H9 (cell line): Measurements from ENCODE around the gene PRR7. TPM values are rescaled to one million over a fixed set of nuclear protein-coding genes. Genes with fewer than 3 reads are reported as not detected.

Source experiments
- DNase-seq: peaks from one replicate; pipeline ENCODE4 v3.0.0-alpha.2; 2017
- H2AFZ ChIP-seq: one replicate; pipeline ENCODE4 v1.6.1; 2013; ENCODE audit warnings: mild to moderate bottlenecking, low read length, control low read depth, moderate library complexity
- H2AK5ac ChIP-seq: 2 replicates; pipeline ENCODE4 v1.6.1; 2013; ENCODE audit warnings: low read length, control low read depth, mixed read lengths; ENCODE audit not compliant: insufficient read length
- H2BK120ac ChIP-seq: one replicate; pipeline ENCODE4 v1.6.1; 2013; ENCODE audit warnings: low read depth, mild to moderate bottlenecking, low read length, control low read depth, inconsistent platforms; ENCODE audit not compliant: poor library complexity, severe bottlenecking
- H2BK12ac ChIP-seq: 2 replicates; pipeline ENCODE4 v1.6.1; 2013; ENCODE audit warnings: low read length, control low read depth, mixed read lengths, low read depth; ENCODE audit not compliant: insufficient read length
- H2BK15ac ChIP-seq: 2 replicates; pipeline ENCODE4 v1.6.1; 2013; ENCODE audit warnings: low read depth, low read length, control low read depth
- H2BK20ac ChIP-seq: one replicate; pipeline ENCODE4 v1.6.1; 2013; ENCODE audit warnings: low read depth, mild to moderate bottlenecking, low read length, control low read depth, inconsistent platforms; ENCODE audit not compliant: poor library complexity, severe bottlenecking
- H2BK5ac ChIP-seq: 2 replicates; pipeline ENCODE4 v1.6.1; 2013; ENCODE audit warnings: low read length, control low read depth, mixed read lengths; ENCODE audit not compliant: insufficient read length
- H3K14ac ChIP-seq: 2 replicates; pipeline ENCODE4 v1.6.1; 2013; ENCODE audit warnings: low read length, control low read depth; ENCODE audit not compliant: insufficient read depth
- H3K18ac ChIP-seq: 2 replicates; pipeline ENCODE4 v1.6.1; 2013; ENCODE audit warnings: low read depth, mild to moderate bottlenecking, mixed read lengths, low read length, control low read depth; ENCODE audit not compliant: insufficient read length
- H3K23ac ChIP-seq: 2 replicates; pipeline ENCODE4 v1.6.1; 2013; ENCODE audit warnings: low read length, control low read depth, mixed read lengths, low read depth; ENCODE audit not compliant: insufficient read length
- H3K23me2 ChIP-seq: 2 replicates; pipeline ENCODE4 v1.6.1; 2013; ENCODE audit warnings: low read depth, mild to moderate bottlenecking, mixed read lengths, low read length, control low read depth; ENCODE audit not compliant: insufficient read length, poor library complexity, severe bottlenecking
- H3K27ac ChIP-seq: 2 replicates; pipeline ENCODE4 v1.5.1; 2013; ENCODE audit warnings: low read length, control low read depth, mixed read lengths, low read depth; ENCODE audit not compliant: insufficient read length
- H3K27me3 ChIP-seq: 2 replicates; pipeline ENCODE4 v1.6.1; 2013; ENCODE audit warnings: low read length, control low read depth, inconsistent platforms; ENCODE audit not compliant: insufficient read depth
- H3K4ac ChIP-seq: 2 replicates; pipeline ENCODE4 v1.6.1; 2013; ENCODE audit warnings: low read depth, mild to moderate bottlenecking, control low read depth, inconsistent platforms, low read length, moderate library complexity
- H3K4me1 ChIP-seq: 2 replicates; pipeline ENCODE4 v1.6.1; 2013; ENCODE audit warnings: low read length, control low read depth, inconsistent platforms; ENCODE audit not compliant: insufficient read depth
- H3K4me2 ChIP-seq: 2 replicates; pipeline ENCODE4 v1.6.1; 2013; ENCODE audit warnings: low read length, control low read depth, mixed read lengths; ENCODE audit not compliant: insufficient read length, insufficient read depth
- H3K56ac ChIP-seq: 2 replicates; pipeline ENCODE4 v1.6.1; 2013; ENCODE audit warnings: low read depth, mild to moderate bottlenecking, mixed read lengths, low read length, control low read depth; ENCODE audit not compliant: insufficient read length
- H3K79me1 ChIP-seq: 2 replicates; pipeline ENCODE4 v1.6.1; 2013; ENCODE audit warnings: low read depth, mild to moderate bottlenecking, moderate library complexity, low read length, control low read depth, inconsistent platforms; ENCODE audit not compliant: insufficient read depth, poor library complexity, severe bottlenecking
- H3K79me2 ChIP-seq: 2 replicates; pipeline ENCODE4 v1.6.1; 2013; ENCODE audit warnings: low read length, control low read depth, inconsistent platforms; ENCODE audit not compliant: insufficient read depth
- H3K9ac ChIP-seq: 2 replicates; pipeline ENCODE4 v1.6.1; 2013; ENCODE audit warnings: low read length, control low read depth, mixed read lengths; ENCODE audit not compliant: insufficient read length; ENCODE audit errors: extremely low read depth
- H3K9me3 ChIP-seq: one replicate; pipeline ENCODE4 v1.6.1; 2013; ENCODE audit warnings: low read depth, low read length, inconsistent platforms; ENCODE audit not compliant: control insufficient read depth
- H3T11ph ChIP-seq: one replicate; pipeline ENCODE4 v1.6.1; 2013; ENCODE audit warnings: mild to moderate bottlenecking, low read length, control low read depth, inconsistent platforms
- H4K20me1 ChIP-seq: one replicate; pipeline ENCODE4 v1.6.1; 2013; ENCODE audit not compliant: control insufficient read depth, insufficient read length, insufficient read depth
- H4K5ac ChIP-seq: 2 replicates; pipeline ENCODE4 v1.6.1; 2013; ENCODE audit warnings: low read depth, mild to moderate bottlenecking, mixed read lengths, low read length, control low read depth; ENCODE audit not compliant: insufficient read length
- H4K8ac ChIP-seq: replicated peaks from 2 replicates; pipeline ENCODE4 v1.6.1; 2013; ENCODE audit warnings: low read length, control low read depth, mixed read lengths, low read depth; ENCODE audit not compliant: insufficient read length
- H4K91ac ChIP-seq: 2 replicates; pipeline ENCODE4 v1.6.1; 2013; ENCODE audit warnings: low read depth, mild to moderate bottlenecking, moderate library complexity, mixed read lengths, low read length, control low read depth; ENCODE audit not compliant: insufficient read length
- H3K27ac Mint-ChIP-seq, 3 experiments: 2 replicates in 2 of 3; 3 replicates in 1 of 3; pipeline ENCODE4 v1.8.0; 2020 to 2021; ENCODE audit warnings: mixed read lengths in 3 of 3, mild to moderate bottlenecking in 1 of 3, moderate library complexity in 1 of 3
- H3K27me3 Mint-ChIP-seq: 2 replicates; pipeline ENCODE4 v1.8.0; 2021; ENCODE audit warnings: low read depth, mild to moderate bottlenecking, moderate library complexity, mixed read lengths
- H3K36me3 Mint-ChIP-seq, 3 experiments: 2 replicates in 2 of 3; 3 replicates in 1 of 3; pipeline ENCODE4 v1.8.0; 2020 to 2021; ENCODE audit warnings: low read depth in 3 of 3, mixed read lengths in 3 of 3; ENCODE audit not compliant: insufficient read depth in 1 of 3
- H3K4me1 Mint-ChIP-seq, 2 experiments: 2 replicates each; pipeline ENCODE4 v1.8.0; 2020; ENCODE audit warnings: mixed read lengths in 2 of 2
- H3K4me3 Mint-ChIP-seq, 2 experiments: 2 replicates in 1 of 2; 3 replicates in 1 of 2; pipeline ENCODE4 v1.8.0; 2020 to 2021; ENCODE audit warnings: mild to moderate bottlenecking in 2 of 2, mixed read lengths in 2 of 2, moderate library complexity in 1 of 2
- H3K9me3 Mint-ChIP-seq, 2 experiments: 2 replicates in 1 of 2; 3 replicates in 1 of 2; pipeline ENCODE4 v1.8.0; 2020; ENCODE audit warnings: mild to moderate bottlenecking in 2 of 2, mixed read lengths in 2 of 2, moderate library complexity in 1 of 2
- WGBS: extraction: QIAGEN DNeasy Blood & Tissue Kit; methylation state at CpG from one replicate; pipeline ENCODE4 v1.1.7; 2013; ENCODE audit warnings: missing lambda C conversion rate, low lambda C conversion rate, mixed read lengths; ENCODE audit not compliant: insufficient read length; ENCODE audit errors: extremely low coverage; 5-methylcytosine and 5-hydroxymethylcytosine counted together
- total RNA-seq: library from RNA; stranded (reverse); gene quantifications from 2 replicates; pipeline ENCODE4 v1.2.1, GENCODE V29; 2021
- TF ChIP-seq, protein P1 (sequence below): fragments of 200-600 bp; sonication (generic); conservative IDR thresholded peaks from 3 replicates; pipeline ENCODE4 v1.8.0; 2021; ENCODE audit warnings: antibody characterized with exemption, mild to moderate bottlenecking

Gene PRR7
- total RNA-seq, 1 experiment from 2014 or later, result 9.6 TPM

DNA sequence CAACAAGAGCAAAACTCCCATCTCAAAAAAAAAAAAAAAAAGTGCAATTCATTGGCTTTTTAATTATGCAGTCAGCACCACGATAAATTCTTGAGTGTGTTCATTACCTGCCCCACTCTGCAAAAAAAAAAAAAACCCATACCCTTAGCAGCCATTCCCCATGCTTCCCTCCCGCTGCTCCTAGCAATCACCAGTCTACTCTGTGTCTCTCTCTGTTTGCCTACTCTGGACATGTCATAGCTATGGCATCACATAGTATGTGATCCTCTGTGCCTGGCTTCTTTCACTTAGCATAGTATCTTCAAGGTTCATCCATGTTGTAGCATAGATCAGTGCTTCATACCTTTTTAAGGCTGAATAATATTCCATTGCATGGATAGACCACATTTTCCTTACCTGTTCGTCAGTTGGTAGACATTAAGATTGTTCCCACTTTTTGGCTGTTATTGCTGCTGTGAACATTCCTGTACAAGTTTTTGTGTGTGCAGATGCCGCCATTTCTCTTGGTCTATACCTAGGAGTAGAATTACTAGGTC, 7.0 kb upstream of the PRR7 start:
- no peak overlapping the region for H4K5ac ChIP-seq
- H4K20me1 ChIP-seq, result no peaks in the 10 kb centered on the region
- no peaks in the 10 kb centered on the region for H3K9me3 ChIP-seq
- no peak overlapping the region for H3K4me2 ChIP-seq
- DNase-seq, result no peak
- no peak overlapping the region for H3K9ac ChIP-seq
- H3K4me3 Mint-ChIP-seq, result no peak overlapping the region
- no peak overlapping the region for H2BK15ac ChIP-seq
- H3T11ph ChIP-seq, result no peak overlapping the region
- H3K23me2 ChIP-seq, result no peaks in the 10 kb centered on the region
- no peak overlapping the region for H4K8ac ChIP-seq
- no peak overlapping the region for H3K4ac ChIP-seq
- no peak overlapping the region for H3K56ac ChIP-seq
- no peak overlapping the region for H2BK120ac ChIP-seq
- no peak overlapping the region for H3K23ac ChIP-seq
- H2BK20ac ChIP-seq, result no peak overlapping the region
- no peaks in the 10 kb centered on the region for H3K4me1 ChIP-seq
- peaks cover 0 to 3% of the 10 kb centered on the region in 2 experiments; a peak in 1 of 5 replicates for H3K9me3 Mint-ChIP-seq
- WGBS, result no CpG with 5 or more reads among the region's 4 CpGs
- no peaks in the 10 kb centered on the region for H3K79me1 ChIP-seq
- no peak overlapping the region for H3K18ac ChIP-seq
- H3K14ac ChIP-seq, result no peak overlapping the region
- no peaks in the 10 kb centered on the region; the same call in 1 of the 2 replicates for H3K27me3 ChIP-seq
- peaks cover 24 to 63% (median 57%) of the 10 kb centered on the region in 3 experiments for H3K36me3 Mint-ChIP-seq
- H2BK12ac ChIP-seq, result no peak overlapping the region
- H3K27ac Mint-ChIP-seq, result no peak overlapping the region; a peak in 1 of 7 replicates
- H4K91ac ChIP-seq, result no peak overlapping the region
- no peak overlapping the region for H3K27ac ChIP-seq
- H2BK5ac ChIP-seq, result no peak overlapping the region
- H2AK5ac ChIP-seq, result no peak overlapping the region
- peaks cover 19 to 29% of the 10 kb centered on the region in 2 experiments for H3K4me1 Mint-ChIP-seq
- H2AFZ ChIP-seq, result no peak overlapping the region
- TF ChIP-seq, protein P1, sequence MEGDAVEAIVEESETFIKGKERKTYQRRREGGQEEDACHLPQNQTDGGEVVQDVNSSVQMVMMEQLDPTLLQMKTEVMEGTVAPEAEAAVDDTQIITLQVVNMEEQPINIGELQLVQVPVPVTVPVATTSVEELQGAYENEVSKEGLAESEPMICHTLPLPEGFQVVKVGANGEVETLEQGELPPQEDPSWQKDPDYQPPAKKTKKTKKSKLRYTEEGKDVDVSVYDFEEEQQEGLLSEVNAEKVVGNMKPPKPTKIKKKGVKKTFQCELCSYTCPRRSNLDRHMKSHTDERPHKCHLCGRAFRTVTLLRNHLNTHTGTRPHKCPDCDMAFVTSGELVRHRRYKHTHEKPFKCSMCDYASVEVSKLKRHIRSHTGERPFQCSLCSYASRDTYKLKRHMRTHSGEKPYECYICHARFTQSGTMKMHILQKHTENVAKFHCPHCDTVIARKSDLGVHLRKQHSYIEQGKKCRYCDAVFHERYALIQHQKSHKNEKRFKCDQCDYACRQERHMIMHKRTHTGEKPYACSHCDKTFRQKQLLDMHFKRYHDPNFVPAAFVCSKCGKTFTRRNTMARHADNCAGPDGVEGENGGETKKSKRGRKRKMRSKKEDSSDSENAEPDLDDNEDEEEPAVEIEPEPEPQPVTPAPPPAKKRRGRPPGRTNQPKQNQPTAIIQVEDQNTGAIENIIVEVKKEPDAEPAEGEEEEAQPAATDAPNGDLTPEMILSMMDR, result no peak
- H3K79me2 ChIP-seq, result no peaks in the 10 kb centered on the region
- H3K27me3 Mint-ChIP-seq, result peaks cover 6% of the 10 kb centered on the region
